AG20443 (cell line): ENCODE data around the gene PLPP1.

Experiments used
- DNase-seq: peaks from one replicate; pipeline ENCODE4 v3.0.0; 2012; ENCODE audit warnings: low spot score, mixed read lengths

Gene PLPP1

GRCh38 chr5:55446640-55447351 lies 88.0 kb downstream of the PLPP1 start:
- DNase-seq, result no peak

- DNase-seq, result no peak
Measured at GRCh38 chr5:55445791-55446190, 89.0 kb downstream of the PLPP1 start.

DNA sequence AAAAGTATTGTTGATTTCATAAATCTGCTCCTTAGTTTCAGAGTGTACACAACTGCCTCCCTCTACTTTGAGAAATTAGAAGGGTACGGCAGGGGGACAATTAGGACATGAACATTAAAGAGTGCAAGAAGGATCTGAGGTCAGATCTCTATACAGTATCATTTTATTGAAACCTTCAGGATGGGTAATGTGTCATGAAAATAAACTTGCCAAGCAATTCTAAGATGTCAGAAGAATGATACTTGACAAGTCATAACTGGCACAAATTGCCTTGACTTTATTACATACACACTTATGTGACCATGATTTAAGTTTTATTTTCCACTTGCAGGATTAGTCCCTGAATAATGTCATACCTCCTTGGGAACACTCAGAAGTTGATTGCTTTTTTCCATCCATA lies 92.8 kb downstream of the PLPP1 start:
- no peak for DNase-seq

DNA sequence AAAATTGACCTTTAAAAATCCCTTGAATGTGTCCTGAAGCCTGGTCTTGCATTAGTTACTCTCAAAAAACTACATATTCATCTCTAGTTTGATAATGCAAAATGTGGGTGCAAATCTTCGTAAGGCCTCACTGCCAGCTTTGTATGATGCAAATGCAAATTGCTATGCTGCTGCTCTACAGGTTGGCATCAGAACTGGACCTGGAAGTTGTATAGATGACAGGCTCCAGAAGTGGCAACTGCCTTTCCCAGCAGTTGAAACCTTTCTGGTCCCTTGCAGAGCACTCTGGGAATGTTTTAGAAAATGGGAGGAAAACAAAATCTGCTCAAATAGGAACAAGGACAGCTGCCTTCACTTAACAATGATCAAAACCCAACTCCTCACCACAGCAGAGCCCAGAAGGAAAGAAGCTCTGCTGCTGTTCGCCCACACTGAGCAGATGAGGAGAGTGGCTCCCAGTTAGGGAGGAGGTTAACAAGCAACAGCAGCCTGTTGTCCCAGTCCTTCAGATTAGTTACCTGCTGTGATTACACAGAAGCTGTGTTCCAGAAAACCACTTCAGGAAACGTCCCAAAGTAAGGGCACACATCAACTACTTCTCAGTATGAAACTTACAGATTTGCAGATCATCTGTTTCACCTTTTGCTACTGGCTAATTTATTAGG lies 93.5 kb downstream of the PLPP1 start:
- no peak for DNase-seq

- peak; percentile 77 for DNase-seq
Measured at GRCh38 chr5:55440188-55440646, 94.5 kb downstream of the PLPP1 start.

DNA sequence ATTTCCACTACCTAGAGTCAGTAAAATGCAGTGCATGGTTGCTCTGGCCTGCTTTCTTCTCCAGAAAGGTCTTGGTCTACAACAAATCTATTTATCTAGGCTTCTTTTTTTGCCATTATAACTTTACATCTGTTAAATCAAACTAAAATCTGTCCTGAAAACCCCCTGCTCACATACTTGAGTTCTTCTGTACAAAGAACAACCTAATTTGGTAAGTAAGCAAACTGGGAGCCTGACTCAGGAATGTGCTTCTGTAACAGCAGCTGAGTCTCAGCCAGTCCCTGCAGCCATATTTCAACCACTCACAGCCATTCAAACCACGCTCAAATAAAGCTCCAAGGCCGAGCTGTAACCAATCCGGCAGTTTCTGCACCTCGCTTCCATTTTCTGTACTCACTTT lies 95.8 kb downstream of the PLPP1 start:
- DNase-seq, result peak; percentile 26

GRCh38 chr5:55437859-55438206 lies 96.9 kb downstream of the PLPP1 start:
- DNase-seq, result no peak

- no peak for DNase-seq
Measured at GRCh38 chr5:55437452-55437851, 97.3 kb downstream of the PLPP1 start.

DNA sequence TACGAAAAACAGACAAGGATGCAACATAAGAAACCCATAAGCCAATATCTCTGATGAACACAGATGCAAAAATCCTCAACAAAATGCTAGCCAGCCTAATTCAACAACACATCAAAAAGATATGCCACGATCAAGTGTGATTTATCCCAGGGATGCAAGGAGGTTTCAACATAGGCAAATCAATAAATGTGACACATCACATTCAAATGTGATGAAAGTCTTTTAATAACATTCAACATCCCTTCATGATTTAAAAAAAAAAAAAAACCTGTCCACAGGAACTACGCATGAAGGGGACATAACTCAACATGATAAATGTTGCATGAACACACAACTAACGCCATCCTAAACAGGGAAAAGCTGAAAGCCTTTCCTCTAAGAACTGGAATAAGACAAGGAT lies 102.2 kb downstream of the PLPP1 start:
- no peak for DNase-seq

GRCh38 chr5:55429613-55430253 lies 105.0 kb downstream of the PLPP1 start:
- no peak for DNase-seq

DNA sequence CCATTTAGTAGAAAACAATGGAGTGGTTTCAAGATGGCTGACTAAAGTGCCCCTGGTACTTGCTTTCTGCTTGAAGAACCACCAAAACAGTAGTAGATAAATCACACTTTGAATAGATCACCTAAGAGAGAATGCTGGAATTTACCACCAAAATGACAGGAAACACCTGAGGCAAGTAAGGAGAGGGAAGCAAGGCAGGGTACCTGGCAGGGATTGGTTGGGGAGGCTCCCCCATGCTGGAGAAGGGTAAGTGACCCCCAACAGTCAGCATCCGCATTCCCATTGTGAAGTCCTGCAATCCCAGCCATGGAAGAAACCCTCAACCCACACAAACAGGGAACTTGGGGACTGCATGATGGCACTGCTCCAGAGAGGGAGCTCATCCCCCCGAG lies 105.5 kb downstream of the PLPP1 start:
- DNase-seq, result no peak

- peak; percentile 24 for DNase-seq
Measured at GRCh38 chr5:55427157-55427556, 107.6 kb downstream of the PLPP1 start.

DNA sequence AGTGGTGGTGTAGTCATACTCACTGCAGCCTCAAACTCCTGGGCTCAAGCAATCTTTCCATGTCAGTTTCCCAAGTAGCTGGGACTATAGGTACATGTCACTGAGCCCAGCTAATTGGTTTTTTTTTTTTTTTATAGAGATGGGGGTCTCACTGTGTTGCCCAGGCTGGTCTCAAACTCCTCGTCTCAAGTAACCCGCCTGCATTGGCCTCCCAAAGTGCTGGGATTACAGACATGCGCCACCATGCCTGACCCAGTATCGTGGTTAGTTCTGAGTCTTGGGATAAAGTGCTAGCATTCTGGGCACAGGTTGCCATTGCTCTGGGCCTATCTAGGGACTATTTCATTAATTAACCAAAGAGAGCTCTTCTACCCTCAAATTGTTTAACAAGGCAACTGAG lies 108.3 kb downstream of the PLPP1 start:
- no peak for DNase-seq

DNA sequence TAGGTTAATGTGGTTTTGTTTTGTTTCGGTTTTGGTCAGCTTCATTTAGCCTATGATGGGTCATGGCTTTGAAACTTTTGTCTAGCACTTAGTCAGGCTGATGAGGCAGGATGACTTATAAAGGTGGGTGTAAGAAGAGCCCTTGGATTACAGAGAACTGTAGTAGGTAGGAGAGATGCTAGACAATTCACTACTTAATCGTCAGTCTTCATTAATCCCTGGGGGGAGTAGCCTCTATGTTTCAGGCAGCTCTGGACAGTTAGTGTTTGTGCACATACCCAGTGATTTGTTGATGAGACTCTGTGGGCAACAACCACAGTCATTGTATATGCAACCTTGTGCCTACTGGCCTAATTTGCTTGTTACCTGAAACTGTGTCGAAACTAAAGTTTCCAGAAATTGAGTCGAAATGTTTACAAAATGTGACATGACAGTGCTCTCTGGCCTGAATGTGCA lies 113.7 kb downstream of the PLPP1 start:
- no peak for DNase-seq

DNA sequence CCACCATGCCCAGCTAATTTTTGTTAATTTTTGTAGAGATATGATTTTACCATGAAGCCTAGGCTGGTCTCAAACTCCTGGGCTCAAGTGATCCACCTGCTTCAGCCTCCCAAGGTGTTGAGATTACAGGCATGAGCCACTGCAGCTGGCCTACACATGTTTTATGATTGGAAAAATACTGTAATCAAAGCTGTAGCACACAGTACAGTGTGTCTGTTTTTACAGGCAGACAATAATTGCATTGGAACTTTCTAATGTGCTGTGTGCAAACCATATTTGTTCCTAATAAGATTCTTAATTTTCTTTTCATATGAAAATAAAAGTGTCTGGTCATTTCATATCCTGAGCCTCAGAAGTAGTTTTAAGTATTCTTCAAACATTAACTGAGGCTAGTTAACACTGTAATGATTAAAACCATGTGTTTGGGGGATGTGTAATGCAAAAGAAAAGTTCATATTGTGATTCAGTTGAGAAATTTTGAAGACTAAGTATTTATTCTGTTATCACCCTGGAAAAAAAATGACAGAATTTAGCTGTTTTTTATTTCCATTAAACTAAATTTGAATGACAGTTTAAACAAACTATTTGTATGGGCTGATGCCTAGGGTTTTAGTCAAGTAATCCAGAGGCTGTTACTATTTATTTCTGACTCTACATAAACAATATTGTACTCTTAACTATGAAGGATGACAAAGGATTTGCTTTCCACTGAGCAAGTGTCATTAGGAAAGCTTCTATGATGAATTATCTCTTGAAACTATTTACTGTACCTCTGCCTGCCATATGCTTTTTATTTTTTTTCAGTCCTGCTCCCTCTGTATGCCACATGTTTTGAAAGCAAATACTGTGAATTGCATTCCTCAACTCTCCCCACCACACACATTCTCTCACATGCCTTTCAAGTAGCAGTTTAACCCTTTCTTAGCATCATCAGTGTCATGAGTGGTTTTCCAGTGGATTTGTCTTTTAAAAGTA lies 115.5 kb downstream of the PLPP1 start:
- DNase-seq, result peak; percentile 51

- no peak for DNase-seq
Measured at GRCh38 chr5:55416306-55416705, 118.5 kb downstream of the PLPP1 start.

DNA sequence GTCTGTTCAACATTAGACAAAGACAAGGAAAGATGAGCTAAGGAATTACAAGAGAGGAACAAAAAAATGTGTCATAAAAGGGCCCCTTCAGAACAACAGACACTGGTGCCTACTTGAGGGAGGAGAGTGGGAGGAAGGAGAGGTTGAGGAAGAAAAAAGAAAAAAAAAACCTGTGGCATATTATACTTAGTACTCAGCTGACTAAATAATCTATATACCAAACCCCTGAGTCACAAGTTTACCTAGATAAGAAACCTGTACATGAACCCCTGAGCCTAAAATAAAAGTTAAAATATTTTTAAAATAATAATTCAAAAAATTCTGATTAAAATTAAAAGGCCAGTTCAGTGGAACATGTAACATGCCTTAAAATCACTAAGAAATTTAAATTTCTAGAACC lies 119.7 kb downstream of the PLPP1 start:
- no peak for DNase-seq

DNA sequence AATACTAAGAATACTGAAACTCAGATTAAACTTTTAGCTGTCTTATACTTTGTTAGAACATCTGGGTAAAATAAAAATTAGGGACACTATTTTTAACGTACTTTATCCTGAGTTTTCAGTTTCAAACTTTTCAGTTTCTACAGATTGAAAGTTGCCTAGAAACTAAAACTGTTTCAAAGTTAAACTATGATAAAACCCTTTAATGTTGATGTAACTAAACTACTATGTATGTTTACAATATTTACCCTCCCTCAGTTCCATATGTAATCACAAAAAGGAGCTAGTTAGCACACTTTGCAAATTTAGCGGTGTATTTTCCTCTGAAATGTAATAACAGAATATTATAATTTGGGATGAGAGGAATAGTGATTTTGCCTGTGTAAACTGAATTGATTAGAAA lies 121.1 kb downstream of the PLPP1 start:
- DNase-seq, result no peak

GRCh38 chr5:55411876-55412275 lies 122.9 kb downstream of the PLPP1 start:
- DNase-seq, result no peak

- no peak for DNase-seq
Measured at GRCh38 chr5:55410845-55411244, 123.9 kb downstream of the PLPP1 start.

DNA sequence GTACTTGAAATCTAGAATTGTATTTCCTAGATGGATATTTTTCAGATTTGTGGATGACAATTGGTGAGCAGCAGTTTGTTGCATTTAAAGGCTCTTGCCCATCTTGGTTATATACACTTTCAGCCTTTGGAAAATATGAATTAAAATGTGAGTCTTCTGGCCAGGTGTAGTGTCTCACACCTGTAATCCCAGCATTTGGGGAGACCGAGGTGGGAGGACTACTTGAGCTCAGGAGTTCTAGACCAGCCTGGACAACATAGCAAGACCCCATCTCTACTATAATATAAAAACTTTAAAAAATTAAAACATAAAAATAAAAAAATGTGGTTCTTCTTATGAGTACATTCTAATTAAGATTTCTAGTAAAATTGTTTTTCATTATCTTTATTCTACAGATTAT lies 125.0 kb downstream of the PLPP1 start:
- no peak for DNase-seq

- no peak for DNase-seq
Measured at GRCh38 chr5:55407984-55408383, 126.8 kb downstream of the PLPP1 start.
